ENCODE measurements around the gene PGBD4.

The PGBD4 gene

GRCh38 chr15:34101366-34102174, at the start of gene PGBD4, which contains the start of gene EMC7:
TSS of gene PGBD4 (plus strand) at chr15:34102083. CDS start at chr15:34102532, 449 bp downstream.
TSS of gene EMC7 (minus strand) at chr15:34101862. CDS start at chr15:34101839, 23 bp downstream.
- peak; percentile 97 for DNase-seq

- no peak for DNase-seq
Measured at GRCh38 chr15:34054081-34054707, 47.7 kb upstream of the PGBD4 start.

GRCh38 chr15:34055868-34056595, 45.9 kb upstream of the PGBD4 start:
- no peak for DNase-seq

- DNase-seq: no peak
Measured at GRCh38 chr15:34056911-34057310, 45.0 kb upstream of the PGBD4 start.

- no peak for DNase-seq
Measured at GRCh38 chr15:34059476-34059875, 42.4 kb upstream of the PGBD4 start.

- no peak for DNase-seq
Measured at GRCh38 chr15:34059946-34060345, 41.9 kb upstream of the PGBD4 start.

- DNase-seq: no peak
Measured at GRCh38 chr15:34064438-34064837, 37.4 kb upstream of the PGBD4 start.

GRCh38 chr15:34065261-34065660, 36.6 kb upstream of the PGBD4 start:
- DNase-seq: no peak

- no peak for DNase-seq
Measured at GRCh38 chr15:34065941-34066340, 35.9 kb upstream of the PGBD4 start.

- no peak for DNase-seq
Measured at GRCh38 chr15:34070003-34070402, 31.9 kb upstream of the PGBD4 start.

GRCh38 chr15:34076785-34077184, 25.1 kb upstream of the PGBD4 start:
- no peak for DNase-seq

- no peak for DNase-seq
Measured at GRCh38 chr15:34078900-34079299, 23.0 kb upstream of the PGBD4 start.

GRCh38 chr15:34079904-34080303, 22.0 kb upstream of the PGBD4 start:
- DNase-seq: no peak

GRCh38 chr15:34084086-34084485, 17.8 kb upstream of the PGBD4 start:
- DNase-seq: no peak

- no peak for DNase-seq
Measured at GRCh38 chr15:34085746-34086145, 16.1 kb upstream of the PGBD4 start.

GRCh38 chr15:34099914-34100313, 2.0 kb upstream of the PGBD4 start:
- no peak for DNase-seq

- no peak for DNase-seq
Measured at GRCh38 chr15:34102175-34102925, 467 bp downstream of the PGBD4 start.

- DNase-seq: no peak
Measured at GRCh38 chr15:34106423-34106822, 4.5 kb downstream of the PGBD4 start.

GRCh38 chr15:34107315-34107714, 5.4 kb downstream of the PGBD4 start:
- no peak for DNase-seq

- DNase-seq: no peak
Measured at GRCh38 chr15:34109797-34110663, 8.1 kb downstream of the PGBD4 start.

GRCh38 chr15:34111488-34111887, 9.6 kb downstream of the PGBD4 start:
- no peak for DNase-seq

GRCh38 chr15:34114215-34114614, 12.3 kb downstream of the PGBD4 start:
- no peak for DNase-seq
